Measurements from ENCODE around the gene PTK7. TPM values are rescaled to one million over a fixed set of nuclear protein-coding genes. Genes with fewer than 3 reads are reported as not detected.

PTK7 gene
- total RNA-seq, 4 donors from 2014 or later: 6.8 to 10.8 (median 8.0) TPM

DNA sequence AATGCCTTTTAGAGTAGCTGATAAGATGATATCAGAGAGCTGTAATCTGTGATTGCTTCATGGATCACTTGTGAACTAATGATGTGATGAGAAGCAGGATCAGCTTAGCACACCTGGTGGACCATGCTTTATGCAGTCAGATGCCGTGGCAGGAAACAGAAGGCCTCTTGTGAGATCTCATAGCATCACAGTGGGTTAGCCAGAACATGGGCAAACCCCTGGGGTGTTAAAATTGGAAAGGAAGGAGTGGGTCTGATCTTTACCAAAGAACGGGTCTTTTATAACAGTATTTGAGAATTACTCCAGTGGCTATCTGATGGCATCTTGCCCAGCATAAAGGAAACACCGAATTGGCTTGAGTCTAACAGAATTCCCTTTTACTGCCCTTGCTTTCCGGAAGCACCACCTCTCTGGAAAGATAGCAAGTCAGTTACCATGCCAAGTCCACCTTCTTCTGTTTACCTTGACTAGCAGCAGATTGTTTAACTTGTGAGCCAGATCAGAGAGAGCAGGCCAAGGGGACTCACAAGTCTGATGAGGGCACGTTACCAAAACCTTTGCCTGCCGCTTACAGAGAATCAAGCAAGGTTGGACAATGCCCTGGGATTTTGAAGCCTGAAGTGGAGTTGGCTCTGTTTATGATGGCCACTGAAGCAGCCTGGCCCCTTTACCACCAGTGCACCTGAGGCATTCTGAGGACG lies 74.1 kb downstream of the PTK7 start:
- no peak for DNase-seq (ENCODE audit: extremely low spot score)
- no peaks in the 10 kb centered on the region for H3K36me3 ChIP-seq
- TF ChIP-seq POLR2A (IDR thresholded peaks at IDR 0.05; ENCODE audit: low read depth) (no peak), POLR2AphosphoS5 (IDR thresholded peaks at IDR 0.05) (no peak), EP300 (IDR thresholded peaks at IDR 0.05) (no peak)
- TF ChIP-seq, protein P1, sequence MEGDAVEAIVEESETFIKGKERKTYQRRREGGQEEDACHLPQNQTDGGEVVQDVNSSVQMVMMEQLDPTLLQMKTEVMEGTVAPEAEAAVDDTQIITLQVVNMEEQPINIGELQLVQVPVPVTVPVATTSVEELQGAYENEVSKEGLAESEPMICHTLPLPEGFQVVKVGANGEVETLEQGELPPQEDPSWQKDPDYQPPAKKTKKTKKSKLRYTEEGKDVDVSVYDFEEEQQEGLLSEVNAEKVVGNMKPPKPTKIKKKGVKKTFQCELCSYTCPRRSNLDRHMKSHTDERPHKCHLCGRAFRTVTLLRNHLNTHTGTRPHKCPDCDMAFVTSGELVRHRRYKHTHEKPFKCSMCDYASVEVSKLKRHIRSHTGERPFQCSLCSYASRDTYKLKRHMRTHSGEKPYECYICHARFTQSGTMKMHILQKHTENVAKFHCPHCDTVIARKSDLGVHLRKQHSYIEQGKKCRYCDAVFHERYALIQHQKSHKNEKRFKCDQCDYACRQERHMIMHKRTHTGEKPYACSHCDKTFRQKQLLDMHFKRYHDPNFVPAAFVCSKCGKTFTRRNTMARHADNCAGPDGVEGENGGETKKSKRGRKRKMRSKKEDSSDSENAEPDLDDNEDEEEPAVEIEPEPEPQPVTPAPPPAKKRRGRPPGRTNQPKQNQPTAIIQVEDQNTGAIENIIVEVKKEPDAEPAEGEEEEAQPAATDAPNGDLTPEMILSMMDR (IDR thresholded peaks at IDR 0.05): no peak
- intact Hi-C loops (cut with DNase I): no loop called here
- peaks cover 0 to 12% (median 10%) of the 10 kb centered on the region in 4 donors for H3K4me1 ChIP-seq
- H3K4me3 ChIP-seq: no peak overlapping the region
- WGBS: 45% methylated on average over 7 of the region's 7 CpGs
- H3K27ac ChIP-seq (replicated peaks in 1 of 4): no peak overlapping the region
- no peaks in the 10 kb centered on the region for H3K9me3 ChIP-seq
- H3K27me3 ChIP-seq: no peaks in the 10 kb centered on the region

DNA sequence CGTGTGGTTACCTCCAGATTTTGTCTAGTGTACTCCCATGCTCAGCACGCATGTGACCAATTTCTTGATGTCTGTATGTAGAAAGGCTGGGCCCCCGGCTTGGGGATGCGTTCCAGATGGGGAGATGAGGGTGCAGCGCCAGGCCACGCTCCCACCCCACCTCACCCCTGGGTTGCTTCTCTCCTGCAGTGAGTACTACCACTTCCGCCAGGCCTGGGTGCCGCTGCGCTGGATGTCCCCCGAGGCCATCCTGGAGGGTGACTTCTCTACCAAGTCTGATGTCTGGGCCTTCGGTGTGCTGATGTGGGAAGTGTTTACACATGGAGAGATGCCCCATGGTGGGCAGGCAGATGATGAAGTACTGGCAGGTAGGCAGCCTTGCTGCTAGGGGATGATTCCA lies 83.5 kb downstream of the PTK7 start:
- no peak overlapping the region for H3K27ac ChIP-seq (replicated peaks in 1 of 4)
- no peaks in the 10 kb centered on the region for H3K27me3 ChIP-seq
- intact Hi-C loops (cut with DNase I): no loop called here
- 93% methylated on average over 11 of the region's 11 CpGs for WGBS
- TF ChIP-seq, protein P1 (IDR thresholded peaks at IDR 0.05): no peak
- no peak overlapping the region for H3K4me3 ChIP-seq
- H3K36me3 ChIP-seq: peaks cover 0 to 4% (median 0%) of the 10 kb centered on the region in 4 donors
- no peaks in the 10 kb centered on the region for H3K4me1 ChIP-seq
- DNase-seq (ENCODE audit: extremely low spot score): no peak
- no peaks in the 10 kb centered on the region for H3K9me3 ChIP-seq

DNA sequence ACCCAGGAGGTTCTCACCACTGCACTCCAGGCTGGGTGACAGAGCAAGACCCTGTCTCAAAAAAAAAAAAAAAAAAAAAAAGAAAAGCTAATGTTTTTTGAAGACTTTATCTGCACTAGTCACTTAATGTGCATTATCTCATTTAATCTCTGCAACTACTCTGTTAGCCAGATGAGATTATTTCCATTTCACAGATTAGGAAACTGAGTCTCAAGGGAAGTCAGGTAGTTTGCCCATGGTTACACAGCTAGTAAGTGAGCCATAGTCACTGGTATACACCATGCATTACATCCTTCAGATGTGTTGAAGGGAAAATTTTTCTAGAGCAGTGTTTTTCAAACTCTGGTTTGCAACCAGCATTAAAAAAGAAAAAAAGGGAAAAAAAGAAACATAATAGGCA lies 87.8 kb downstream of the PTK7 start:
- Histone ChIP-seq H3K27me3 (no peaks in the 10 kb centered on the region), H3K4me1 (no peaks in the 10 kb centered on the region), H3K9me3 (no peaks in the 10 kb centered on the region), H3K36me3 (peaks cover 0 to 4% (median 0%) of the 10 kb centered on the region in 4 donors), H3K4me3 (no peak overlapping the region), H3K27ac (replicated peaks in 1 of 4) (no peak overlapping the region)
- no peak for DNase-seq (ENCODE audit: extremely low spot score)
- intact Hi-C loops (cut with DNase I): no loop called here
- TF ChIP-seq POLR2AphosphoS5 (IDR thresholded peaks at IDR 0.05) (no peak), POLR2A (IDR thresholded peaks at IDR 0.05; ENCODE audit: low read depth) (no peak), EP300 (IDR thresholded peaks at IDR 0.05) (no peak)
- TF ChIP-seq, protein P1 (IDR thresholded peaks at IDR 0.05): no peak

DNA sequence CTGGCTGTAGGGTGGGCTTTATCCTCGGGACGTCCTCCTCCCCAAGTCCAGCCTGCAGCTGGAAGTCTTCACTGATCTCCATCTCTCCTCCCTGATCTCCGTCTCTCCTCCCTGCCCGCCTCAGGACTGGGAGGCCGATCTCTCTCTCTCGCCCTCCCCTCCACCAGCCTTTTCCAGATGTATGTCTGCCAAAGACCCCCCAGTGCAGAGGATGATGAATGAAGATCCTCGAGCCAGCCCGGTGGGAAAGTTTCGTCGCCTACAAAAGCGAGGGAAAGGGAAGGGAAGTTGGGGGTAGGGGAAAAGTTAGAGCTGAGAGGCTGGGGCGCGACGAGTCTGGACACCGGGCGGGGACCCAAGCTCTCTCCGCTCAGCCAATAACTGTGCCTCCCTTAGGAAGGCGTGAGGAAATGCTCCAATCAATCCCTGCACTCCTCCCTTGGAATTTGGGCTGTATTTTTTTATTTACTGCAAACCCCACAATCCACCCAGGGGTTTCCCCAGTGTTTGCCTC lies 94.4 kb downstream of the PTK7 start:
- H3K4me1 ChIP-seq: peaks cover 26 to 36% (median 34%) of the 10 kb centered on the region in 4 donors
- peak overlapping the region; percentile 88 to 96 (median 96) for H3K4me3 ChIP-seq
- peaks cover 3 to 5% (median 3%) of the 10 kb centered on the region in 4 donors for H3K36me3 ChIP-seq
- peak overlapping the region; percentile 98 to 100 (median 99) for H3K27ac ChIP-seq (replicated peaks in 1 of 4)
- peak; percentile 94 for DNase-seq (ENCODE audit: extremely low spot score)
- no peaks in the 10 kb centered on the region for H3K9me3 ChIP-seq
- no peaks in the 10 kb centered on the region for H3K27me3 ChIP-seq
- WGBS: under 1% methylated on average over 15 of the region's 18 CpGs
- intact Hi-C loops (cut with DNase I): loop anchor here (10.0 kb wide), 1 partner anchor 344 kb away; the partner anchor contains the start of genes LRRC73, POLR1C and YIPF3
- TF ChIP-seq POLR2A (IDR thresholded peaks at IDR 0.05; ENCODE audit: low read depth): no peak
- TF ChIP-seq, protein P1 (IDR thresholded peaks at IDR 0.05): no peak
- no peak for TF ChIP-seq POLR2AphosphoS5 (IDR thresholded peaks at IDR 0.05)
- TF ChIP-seq EP300 (IDR thresholded peaks at IDR 0.05): no peak
